HepG2 (cell line): ENCODE data around the gene ENO2. TPM values are rescaled to one million over a fixed set of nuclear protein-coding genes. Genes with fewer than 3 reads are reported as not detected.

Experiments used
- DMTF1 ChIP-seq: sonication (generic); formaldehyde crosslinking; IDR thresholded peaks from 2 replicates; pipeline ENCODE4 v1.4.0; 2020; ENCODE audit warnings: mild to moderate bottlenecking, missing genetic modification reagents
- DNMT3B ChIP-seq: conservative IDR thresholded peaks from 2 replicates; pipeline ENCODE4 v1.6.1; 2016; ENCODE audit warnings: missing biosample characterization, control low read depth
- FOSL2 ChIP-seq: sonication (generic); formaldehyde crosslinking; IDR thresholded peaks from 2 replicates; pipeline ENCODE4 v1.4.0; 2020; ENCODE audit warnings: missing genetic modification reagents
- GLMP ChIP-seq: sonication (generic); formaldehyde crosslinking; IDR thresholded peaks from 2 replicates; pipeline ENCODE4 v1.9.0; 2021; ENCODE audit warnings: missing genetic modification reagents, mild to moderate bottlenecking, borderline replicate concordance
- HNRNPL ChIP-seq: fragments of 200-400 bp; formaldehyde crosslinking; IDR thresholded peaks from 2 replicates; pipeline ENCODE4 v1.6.1; 2017; ENCODE audit warnings: mild to moderate bottlenecking, low read depth, low read length
- IKZF4 ChIP-seq: sonication (generic); formaldehyde crosslinking; IDR thresholded peaks from 2 replicates; pipeline ENCODE4 v1.5.1; 2020; ENCODE audit warnings: borderline replicate concordance, mild to moderate bottlenecking, low read depth, missing genetic modification reagents; ENCODE audit errors: not compliant biosample characterization
- ISX ChIP-seq: sonication (generic); formaldehyde crosslinking; conservative IDR thresholded peaks from 2 replicates; pipeline ENCODE4 v1.5.0; 2020; ENCODE audit warnings: missing genetic modification reagents
- NONO ChIP-seq, 2 experiments: fragments of 450-650 bp in 1 of 2; sonication (generic) in 1 of 2; formaldehyde crosslinking in 1 of 2; IDR thresholded peaks in 1 of 2; conservative IDR thresholded peaks in 1 of 2; 2 replicates each; pipeline versions ENCODE4 v1.6.1 to v1.8.0; 2017 to 2022; ENCODE audit warnings: mild to moderate bottlenecking in 1 of 2, missing genetic modification reagents in 1 of 2, moderate library complexity in 1 of 2
- RBAK ChIP-seq: sonication (generic); formaldehyde crosslinking; IDR thresholded peaks from 2 replicates; pipeline ENCODE4 v1.5.1; 2020; ENCODE audit warnings: mild to moderate bottlenecking, missing genetic modification reagents
- TBP ChIP-seq: sonication (generic); formaldehyde crosslinking; IDR thresholded peaks from 2 replicates; pipeline ENCODE4 v1.5.0; 2020; ENCODE audit warnings: missing genetic modification reagents
- TFAP4 ChIP-seq: sonication (generic); IDR thresholded peaks from 2 replicates; pipeline ENCODE4 v1.6.1; 2016; ENCODE audit warnings: low read depth, borderline replicate concordance
- YEATS4 ChIP-seq: sonication (generic); formaldehyde crosslinking; IDR thresholded peaks from 2 replicates; pipeline ENCODE4 v1.4.0; 2020; ENCODE audit warnings: missing genetic modification reagents, borderline replicate concordance
- ZGPAT ChIP-seq: IDR thresholded peaks from 2 replicates; pipeline ENCODE4 v1.6.1; 2016; ENCODE audit warnings: mild to moderate bottlenecking
- ZNF367 ChIP-seq: sonication (generic); formaldehyde crosslinking; IDR thresholded peaks from 2 replicates; pipeline ENCODE4 v1.4.0; 2020; ENCODE audit warnings: missing genetic modification reagents, borderline replicate concordance
- ZNF672 ChIP-seq: sonication (generic); formaldehyde crosslinking; IDR thresholded peaks from 2 replicates; pipeline ENCODE4 v1.8.1; 2022; ENCODE audit warnings: missing genetic modification reagents
- ZNF891 ChIP-seq: sonication (generic); formaldehyde crosslinking; IDR thresholded peaks from 2 replicates; pipeline ENCODE4 v1.5.0; 2020; ENCODE audit warnings: mild to moderate bottlenecking, missing genetic modification reagents
- polyA plus RNA-seq, 8 experiments: library from polyadenylated mRNA; depleted of rRNA in 3 of 8; stranded (reverse) in 7 of 8; unstranded in 1 of 8; fragments of >200 nt; fragmentation: Illumina TruSeq in 4 of 8; extraction: Trizol in 4 of 8; gene quantifications; 2 replicates each; pipeline versions ENCODE4 v1.2.1 to v1.2.3, GENCODE V29; 2011 to 2016; ENCODE audit warnings: low read depth in 4 of 8, missing spikeins in 1 of 8, mixed read lengths in 1 of 8; ENCODE audit not compliant: insufficient read depth in 1 of 8
- total RNA-seq, 5 experiments: library from RNA; depleted of rRNA; stranded (reverse); fragments of >200 nt; fragmentation: Illumina TruSeq; extraction: Trizol; gene quantifications; 2 replicates each; pipeline ENCODE4 v1.2.3, GENCODE V29; 2016; ENCODE audit warnings: low read depth in 1 of 5
- TF ChIP-seq, protein P1 (sequence below): sonication (generic); formaldehyde crosslinking; IDR thresholded peaks from 2 replicates; pipeline ENCODE4 v1.5.0; 2020; ENCODE audit warnings: mild to moderate bottlenecking, missing genetic modification reagents
- TF ChIP-seq, protein P2 (sequence below): sonication (generic); formaldehyde crosslinking; IDR thresholded peaks from 2 replicates; pipeline ENCODE4 v1.8.0; 2022; ENCODE audit warnings: mild to moderate bottlenecking, missing genetic modification reagents, moderate library complexity

ENO2 gene
- total and polyA plus RNA-seq, 2 of the 13 experiments (the other 11 are each of a cell fraction or from before 2014, with no cell fraction given), result 19.3 to 136 TPM

GRCh38 chr12:6944381-6945186 lies 30.2 kb downstream of the ENO2 start (continued):
- TF ChIP-seq DMTF1 (CRISPR knock-in tag), result no peak
- TF ChIP-seq ZNF367 (CRISPR knock-in tag), result no peak
- peak; percentile 59; the same call in 1 of the 2 replicates for TF ChIP-seq DNMT3B
- no peak for TF ChIP-seq NONO (IDR thresholded peaks at IDR 0.05)
- 0 out of 2 replicates have a peak, but pooled peaks have one; percentile 9 for TF ChIP-seq NONO (CRISPR knock-in tag; conservative IDR thresholded peaks at IDR 0.05)
- TF ChIP-seq FOSL2 (CRISPR knock-in tag), result peak; percentile 50; the same call in 1 of the 2 replicates
- TF ChIP-seq IKZF4, result no peak
- TF ChIP-seq HNRNPL, result 0 out of 2 replicates have a peak, but pooled peaks have one; percentile 27
- TF ChIP-seq ISX, result no peak
- peak; percentile 25; the same call in 1 of the 2 replicates for TF ChIP-seq ZGPAT (CRISPR knock-in tag)
- TF ChIP-seq ZNF891, result no peak
- TF ChIP-seq, protein P1, sequence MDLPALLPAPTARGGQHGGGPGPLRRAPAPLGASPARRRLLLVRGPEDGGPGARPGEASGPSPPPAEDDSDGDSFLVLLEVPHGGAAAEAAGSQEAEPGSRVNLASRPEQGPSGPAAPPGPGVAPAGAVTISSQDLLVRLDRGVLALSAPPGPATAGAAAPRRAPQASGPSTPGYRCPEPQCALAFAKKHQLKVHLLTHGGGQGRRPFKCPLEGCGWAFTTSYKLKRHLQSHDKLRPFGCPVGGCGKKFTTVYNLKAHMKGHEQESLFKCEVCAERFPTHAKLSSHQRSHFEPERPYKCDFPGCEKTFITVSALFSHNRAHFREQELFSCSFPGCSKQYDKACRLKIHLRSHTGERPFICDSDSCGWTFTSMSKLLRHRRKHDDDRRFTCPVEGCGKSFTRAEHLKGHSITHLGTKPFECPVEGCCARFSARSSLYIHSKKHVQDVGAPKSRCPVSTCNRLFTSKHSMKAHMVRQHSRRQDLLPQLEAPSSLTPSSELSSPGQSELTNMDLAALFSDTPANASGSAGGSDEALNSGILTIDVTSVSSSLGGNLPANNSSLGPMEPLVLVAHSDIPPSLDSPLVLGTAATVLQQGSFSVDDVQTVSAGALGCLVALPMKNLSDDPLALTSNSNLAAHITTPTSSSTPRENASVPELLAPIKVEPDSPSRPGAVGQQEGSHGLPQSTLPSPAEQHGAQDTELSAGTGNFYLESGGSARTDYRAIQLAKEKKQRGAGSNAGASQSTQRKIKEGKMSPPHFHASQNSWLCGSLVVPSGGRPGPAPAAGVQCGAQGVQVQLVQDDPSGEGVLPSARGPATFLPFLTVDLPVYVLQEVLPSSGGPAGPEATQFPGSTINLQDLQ (CRISPR knock-in tag), result no peak
- TF ChIP-seq GLMP (CRISPR knock-in tag), result no peak
- TF ChIP-seq, protein P2, sequence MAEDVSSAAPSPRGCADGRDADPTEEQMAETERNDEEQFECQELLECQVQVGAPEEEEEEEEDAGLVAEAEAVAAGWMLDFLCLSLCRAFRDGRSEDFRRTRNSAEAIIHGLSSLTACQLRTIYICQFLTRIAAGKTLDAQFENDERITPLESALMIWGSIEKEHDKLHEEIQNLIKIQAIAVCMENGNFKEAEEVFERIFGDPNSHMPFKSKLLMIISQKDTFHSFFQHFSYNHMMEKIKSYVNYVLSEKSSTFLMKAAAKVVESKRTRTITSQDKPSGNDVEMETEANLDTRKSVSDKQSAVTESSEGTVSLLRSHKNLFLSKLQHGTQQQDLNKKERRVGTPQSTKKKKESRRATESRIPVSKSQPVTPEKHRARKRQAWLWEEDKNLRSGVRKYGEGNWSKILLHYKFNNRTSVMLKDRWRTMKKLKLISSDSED (CRISPR knock-in tag), result no peak
- TF ChIP-seq TBP, result no peak
- TF ChIP-seq YEATS4 (CRISPR knock-in tag), result peak; percentile 14; the same call in 1 of the 2 replicates
- TF ChIP-seq ZNF672 (CRISPR knock-in tag), result no peak; the same call in 1 of the 2 replicates
- TF ChIP-seq TFAP4, result peak; percentile 42; the same call in 1 of the 2 replicates
- no peak for TF ChIP-seq RBAK
